Mesenteric fat pad (tissue), 1 donor: ENCODE results near the gene NRXN2. TPM values are rescaled to one million over a fixed set of nuclear protein-coding genes. Genes with fewer than 3 reads are reported as not detected.
A peak's percentile ranks its signal among the peaks of the same experiment; 100 is the strongest.
"Not testable (repeated sequence)": the region's sequence is repeated elsewhere in the genome, so short reads cannot be mapped to it uniquely, and the experiment has no call there.

Experiments
- DNase-seq: peaks from one replicate; pipeline ENCODE4 v3.0.0-alpha.2; 2020; ENCODE audit warnings: low spot score
- total RNA-seq: library from RNA; stranded (reverse); fragmentation: NEBNext Ultra II Directional; extraction: Animal tissue kit (Norgen Biotek cat#: 25700); gene quantifications from one replicate; pipeline ENCODE4 v1.2.1, GENCODE V29; 2021
- donor health status: DM: yes; HTN: yes; CAD: no.

NRXN2 gene
- total RNA-seq, 1 donor from 2014 or later: 8.8 TPM

DNA sequence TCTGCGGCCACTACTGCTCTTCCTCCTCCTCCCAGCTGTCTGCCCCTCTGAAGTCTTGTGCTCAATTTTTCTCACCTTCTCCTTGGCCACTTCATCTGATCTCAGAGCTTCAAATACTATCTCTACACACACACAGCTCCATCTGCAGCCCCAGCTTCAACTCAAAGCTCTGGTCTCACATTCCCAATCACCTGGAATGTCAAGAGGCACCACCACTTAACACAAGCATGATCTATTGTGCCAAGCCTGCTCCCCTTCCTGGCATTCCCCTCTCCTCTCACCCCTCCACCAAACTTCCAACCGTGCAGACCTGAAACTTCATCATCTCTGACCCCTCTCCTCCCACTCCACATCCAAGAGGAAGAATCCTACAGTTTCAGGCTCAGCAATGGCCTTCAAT, 17.5 kb downstream of the NRXN2 start:
- no peak for DNase-seq

DNA sequence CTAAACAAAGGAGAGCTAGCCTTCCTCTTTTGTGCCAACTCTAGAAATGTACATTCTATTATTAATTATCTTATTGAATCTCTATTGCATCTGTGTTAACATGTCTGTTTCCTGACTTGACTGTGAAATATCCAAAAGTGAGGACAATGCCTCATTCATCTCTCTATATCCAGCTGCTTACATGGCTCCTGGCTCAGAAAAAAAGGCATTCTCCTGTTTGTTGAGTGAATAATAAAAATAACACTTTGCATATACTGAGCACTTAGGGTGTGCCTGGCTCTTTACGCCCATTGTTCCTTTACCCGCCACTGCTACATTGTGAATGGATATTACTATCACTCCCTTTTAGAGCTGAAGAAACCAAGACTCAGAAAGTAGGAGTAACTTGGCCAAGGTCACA, 19.9 kb downstream of the NRXN2 start:
- no peak for DNase-seq

GRCh38 chr11:64701956-64702355, 21.0 kb downstream of the NRXN2 start:
- DNase-seq: not testable (repeated sequence)

GRCh38 chr11:64698427-64698826, 24.6 kb downstream of the NRXN2 start:
- no peak for DNase-seq

DNA sequence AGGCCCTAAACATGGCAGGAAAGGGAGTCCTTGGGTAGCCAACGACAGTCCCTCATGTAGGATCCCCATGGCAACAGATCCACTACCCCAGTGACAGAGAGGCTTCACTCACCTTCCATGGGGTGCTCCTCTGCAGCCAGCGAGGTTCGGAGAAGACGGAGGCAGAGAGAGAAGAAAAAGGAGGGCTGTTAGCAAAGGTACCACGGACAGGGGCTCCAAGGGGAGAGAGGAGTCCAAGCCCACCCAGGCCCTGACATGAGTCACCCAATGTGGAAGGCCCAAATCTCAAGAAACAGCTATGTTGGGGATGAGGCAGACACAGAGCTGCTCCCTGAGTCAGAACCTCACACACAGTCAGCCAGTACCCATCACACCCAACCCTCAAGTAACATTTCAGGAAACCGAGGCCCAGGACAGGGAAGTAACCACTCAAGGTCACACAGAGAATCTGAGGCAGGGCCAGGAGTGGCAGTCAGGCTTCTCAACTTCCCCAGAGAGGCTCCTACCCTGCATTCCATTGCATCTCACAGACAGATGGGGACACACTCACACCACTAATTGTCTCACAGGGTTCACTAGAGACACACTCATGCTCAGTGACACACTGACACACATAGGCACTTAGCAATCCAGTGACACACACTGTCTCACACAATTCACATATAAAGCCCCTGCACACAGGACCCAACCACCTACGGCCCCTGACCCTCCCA, 25.2 kb downstream of the NRXN2 start:
- no peak for DNase-seq

- DNase-seq: no peak
Observed at GRCh38 chr11:64696045-64696444, 27.0 kb downstream of the NRXN2 start.

- DNase-seq: no peak
Observed at GRCh38 chr11:64695548-64695947, 27.4 kb downstream of the NRXN2 start.

GRCh38 chr11:64694821-64695365, 28.1 kb downstream of the NRXN2 start:
- DNase-seq: no peak

DNA sequence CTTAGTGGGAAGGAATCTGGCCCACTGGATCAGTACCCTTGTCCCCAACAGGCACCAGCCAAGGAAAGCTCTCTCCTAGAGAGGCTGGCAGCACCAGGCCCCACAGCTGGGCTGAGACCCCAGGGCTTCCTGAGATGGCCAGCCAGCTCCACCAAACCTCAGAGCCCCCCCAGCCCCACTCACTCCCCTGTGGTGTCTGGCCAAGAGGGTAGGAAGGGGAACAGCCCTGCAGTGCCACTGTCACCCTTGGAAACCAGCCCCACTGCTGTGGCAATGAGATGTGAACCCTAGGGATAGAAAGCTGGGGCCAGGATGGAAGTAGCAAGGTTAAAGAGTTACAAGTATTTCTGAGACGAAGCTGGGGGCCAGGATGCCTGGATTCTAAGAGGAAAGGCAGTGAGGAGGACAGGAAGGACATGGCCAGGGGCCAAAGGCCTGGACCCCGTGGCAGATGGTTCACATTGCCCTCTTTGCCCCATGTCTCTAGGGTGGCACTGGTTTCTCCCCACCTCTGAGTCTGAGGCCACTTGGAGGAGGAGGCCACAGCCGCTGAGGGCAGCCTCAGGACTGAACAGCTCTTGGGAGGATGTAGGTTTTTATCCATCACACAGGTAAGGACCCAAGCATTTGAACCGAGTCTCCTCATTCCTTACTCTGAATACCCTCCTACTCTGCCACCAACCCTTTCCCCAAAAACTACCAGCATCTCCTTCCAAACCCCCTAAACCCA, 28.8 kb downstream of the NRXN2 start:
- no peak for DNase-seq

- no peak for DNase-seq
Observed at GRCh38 chr11:64692764-64693331, 30.1 kb downstream of the NRXN2 start.

DNA sequence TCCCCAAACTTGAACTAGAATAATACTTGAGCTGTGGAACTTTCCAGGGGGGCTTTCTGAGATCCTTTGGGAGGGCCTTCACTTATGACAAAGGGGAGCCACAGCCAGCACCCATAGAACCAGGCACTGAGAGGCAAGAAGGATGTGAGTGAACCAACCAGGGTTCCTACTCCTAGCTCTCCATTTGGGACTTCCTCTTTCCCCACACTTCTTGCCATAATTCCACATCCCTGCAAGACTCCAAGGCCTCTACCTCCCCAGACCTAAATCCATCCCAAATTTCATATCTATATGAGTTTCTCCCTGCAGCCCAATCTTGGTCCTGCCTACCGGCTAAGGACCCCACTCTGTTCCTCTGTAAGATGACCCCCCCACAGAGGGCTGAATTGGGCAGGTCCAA, 31.5 kb downstream of the NRXN2 start:
- DNase-seq: no peak

- no peak for DNase-seq
Observed at GRCh38 chr11:64690235-64690634, 32.8 kb downstream of the NRXN2 start.

- DNase-seq: peak; percentile 94
Observed at GRCh38 chr11:64688534-64688982, 34.4 kb downstream of the NRXN2 start.

DNA sequence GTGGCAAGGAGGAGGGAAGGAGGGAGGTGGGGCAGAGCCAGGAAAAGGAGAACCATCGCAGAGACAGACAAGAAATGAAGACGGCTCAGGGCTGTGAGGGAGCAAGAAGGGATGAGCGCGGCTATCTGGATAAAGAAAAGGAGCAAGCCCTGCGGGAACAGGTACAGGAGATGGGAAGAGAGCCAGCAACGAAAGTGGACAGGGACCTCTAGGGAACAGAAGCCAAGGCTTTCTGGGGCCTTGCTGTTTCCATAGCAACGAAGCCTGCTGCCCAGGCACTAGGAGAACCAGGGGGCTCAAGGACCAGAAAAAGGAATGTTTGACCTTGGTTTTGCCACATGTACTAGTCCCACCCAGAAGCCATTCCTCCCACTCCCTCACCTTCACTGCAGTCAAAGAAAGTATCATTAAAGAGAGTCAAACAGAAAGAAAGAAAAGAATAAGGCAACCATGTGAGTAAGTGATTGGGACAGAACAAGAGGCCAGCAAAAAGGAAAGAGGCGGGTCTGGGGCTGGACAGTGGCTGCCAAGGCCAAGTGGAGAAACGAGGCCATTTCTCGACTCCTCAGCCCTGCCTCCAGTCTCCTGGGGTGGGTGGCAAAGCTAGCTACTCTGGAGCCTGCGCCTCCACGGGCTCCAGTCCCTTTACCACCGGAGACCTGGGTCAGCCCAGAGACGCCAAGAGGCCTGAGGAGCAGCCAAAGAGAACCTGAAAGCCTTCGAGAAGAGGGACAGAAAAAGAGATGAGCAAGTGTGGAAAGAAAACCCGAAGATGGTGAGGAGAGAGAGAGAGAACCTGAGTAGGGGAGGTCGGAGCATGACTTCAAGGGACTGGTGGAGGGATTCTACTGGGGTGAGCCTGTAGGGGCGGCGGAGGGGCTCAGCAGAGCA, 35.1 kb downstream of the NRXN2 start:
- DNase-seq: no peak

- no peak for DNase-seq
Observed at GRCh38 chr11:64687204-64687603, 35.8 kb downstream of the NRXN2 start.

DNA sequence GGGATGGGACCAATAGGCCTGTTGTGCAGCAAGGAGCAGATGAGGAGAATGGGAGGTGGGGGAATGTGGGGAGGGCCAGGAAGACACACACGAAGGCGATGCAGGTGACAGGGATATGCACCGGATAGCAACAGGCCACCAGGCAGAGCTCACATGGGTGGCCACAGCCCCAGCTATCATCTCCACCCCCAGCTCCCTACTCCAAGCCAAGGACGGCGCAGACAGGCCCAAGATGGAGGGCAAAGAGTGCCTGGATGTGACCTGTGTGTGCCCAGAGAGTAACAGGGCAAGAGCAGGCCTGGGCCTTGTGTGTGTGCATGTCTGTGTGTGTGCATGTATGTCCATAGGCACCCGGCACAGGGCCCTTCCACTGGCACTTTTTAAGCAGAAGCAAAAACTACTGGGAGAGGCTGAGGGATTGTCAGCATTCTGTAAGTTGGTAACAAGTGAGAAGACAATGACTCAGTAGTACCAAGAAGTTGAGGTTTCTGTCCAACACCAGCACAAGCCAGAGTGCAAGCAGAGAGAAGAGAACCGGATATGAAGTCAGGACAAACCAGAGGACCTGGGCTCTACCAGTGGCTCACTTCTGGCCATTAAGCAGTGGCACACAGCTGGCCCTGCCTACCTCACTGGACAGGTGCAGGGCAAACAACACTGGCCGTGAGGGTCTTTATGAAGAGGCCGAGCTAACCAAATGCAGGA, 36.4 kb downstream of the NRXN2 start:
- no peak for DNase-seq

DNA sequence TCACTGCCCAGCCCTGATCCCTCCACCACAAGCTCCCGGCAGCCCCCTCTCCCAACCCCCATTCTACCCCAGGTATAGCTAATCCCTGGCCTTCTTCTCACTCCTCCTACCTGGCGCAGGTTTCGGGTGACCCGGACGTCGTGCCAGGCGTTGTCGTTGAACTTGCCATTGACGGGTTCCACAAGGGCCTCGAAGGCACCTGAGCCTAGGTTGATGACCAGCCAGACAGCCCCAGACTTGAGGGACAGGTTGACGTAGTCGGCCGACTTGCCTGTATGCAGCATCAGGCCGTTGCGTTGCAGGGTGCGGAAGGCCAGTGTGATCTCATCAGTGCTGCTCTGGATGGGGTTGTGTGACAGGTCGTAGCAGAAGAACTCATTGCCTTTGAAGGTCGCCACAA, 37.5 kb downstream of the NRXN2 start:
- no peak for DNase-seq

DNA sequence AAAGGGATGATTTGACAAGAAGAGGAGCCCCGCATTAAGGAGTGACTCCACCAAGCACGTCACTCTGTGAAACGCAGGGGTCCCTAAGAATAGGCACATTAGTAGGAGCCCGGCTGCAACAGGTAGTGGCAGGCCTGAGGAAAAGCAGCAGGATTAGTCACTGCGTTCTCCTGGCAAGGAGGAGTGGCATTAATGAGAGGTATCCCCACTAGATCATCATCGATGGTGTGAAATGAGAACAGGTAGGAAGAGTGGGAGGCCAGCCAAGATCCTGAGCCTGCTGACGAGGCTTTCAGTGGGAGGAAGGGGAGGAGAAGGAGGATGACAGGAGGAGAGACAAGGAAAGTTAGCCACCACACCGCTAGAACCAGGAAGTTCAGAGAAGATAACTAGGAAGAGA, 38.6 kb downstream of the NRXN2 start:
- no peak for DNase-seq

DNA sequence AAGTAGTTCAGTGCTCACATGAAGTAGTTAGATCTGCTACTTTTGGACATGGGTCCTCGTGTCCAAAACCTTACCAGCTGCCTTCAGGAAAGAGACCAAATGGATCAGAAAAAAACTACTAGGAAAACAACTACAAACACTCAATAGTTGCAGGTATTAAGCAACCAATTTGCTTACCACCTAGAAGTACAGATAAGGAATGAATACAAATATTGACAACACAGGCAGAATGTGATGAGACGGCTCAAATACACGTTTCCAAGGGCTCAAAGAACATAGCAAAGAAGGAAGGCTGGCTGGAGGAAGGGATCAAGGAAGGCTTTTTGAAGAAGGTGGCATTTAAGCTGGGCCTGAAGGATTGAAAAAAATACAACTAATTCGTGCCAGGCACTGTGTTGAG, 41.8 kb downstream of the NRXN2 start:
- DNase-seq: no peak

GRCh38 chr11:64679846-64680245, 43.2 kb downstream of the NRXN2 start:
- DNase-seq: no peak
